NCI-H69 (cell line): ENCODE data around the gene KCNQ1.

Source experiments
- DNase-seq: peaks from one replicate; lab custom pipeline; 2025; lab: John Stamatoyannopoulos, UW

KCNQ1 gene

DNA sequence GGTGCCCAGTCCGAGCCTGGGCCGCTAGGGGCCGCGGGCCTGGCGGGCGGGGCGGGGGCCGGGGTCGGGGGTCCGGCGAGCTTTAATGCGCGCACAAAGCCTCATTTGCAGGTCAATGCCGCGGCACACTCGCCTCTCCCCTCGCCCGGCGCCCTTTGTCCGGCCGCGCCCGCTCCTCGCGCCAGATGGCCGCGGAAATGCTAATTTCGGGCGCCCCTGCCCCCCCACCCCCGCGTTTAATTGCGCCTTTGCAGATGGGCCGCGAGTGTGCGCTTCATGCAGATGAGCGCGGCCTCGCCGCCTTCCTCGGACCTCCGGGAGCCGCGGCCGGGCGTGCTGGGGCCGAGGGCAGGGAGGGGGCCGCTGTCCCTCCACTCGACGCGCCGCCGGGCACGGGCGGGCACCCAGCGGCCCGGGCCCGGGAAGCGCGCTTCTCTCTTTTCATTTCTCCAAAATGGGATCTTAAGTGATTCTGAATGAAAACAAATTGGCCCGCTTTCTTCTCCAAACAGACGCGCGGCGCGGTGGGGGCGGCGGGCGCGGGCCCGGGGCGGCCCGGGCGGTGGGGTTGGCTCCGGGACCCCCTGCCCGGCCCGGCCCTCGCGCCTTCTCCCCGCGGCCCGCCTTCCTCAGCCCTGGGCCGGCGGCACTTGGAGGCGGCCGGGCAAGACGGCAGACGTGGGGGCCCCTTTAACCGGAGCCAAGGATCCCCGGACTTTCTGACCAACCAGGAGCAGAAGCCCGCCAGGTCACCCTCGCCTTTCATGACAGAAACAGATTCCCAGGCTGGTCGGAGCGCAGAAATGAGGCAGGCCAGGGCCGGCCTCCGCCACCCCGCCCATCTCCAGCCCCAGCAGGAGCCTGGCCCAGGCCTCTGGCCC is 417.8 kb downstream of the KCNQ1 start:
- DNase-seq = no peak

DNA sequence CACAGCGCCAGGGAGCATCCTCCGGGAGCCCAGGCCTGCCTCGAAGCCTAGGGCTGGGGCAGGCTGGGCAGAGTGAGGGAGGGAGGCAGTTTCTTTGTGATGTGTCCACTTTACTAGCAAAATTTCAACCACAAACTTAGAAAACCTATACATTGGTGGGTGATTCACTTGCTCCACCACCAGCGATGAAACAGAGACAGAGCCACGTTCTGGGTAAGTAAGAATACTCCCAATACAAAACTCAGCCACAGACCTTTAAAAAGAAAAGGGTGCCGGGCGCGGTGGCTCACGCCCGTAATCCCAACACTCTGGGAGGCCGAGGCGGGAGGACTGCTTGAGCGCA is 418.4 kb downstream of the KCNQ1 start:
- no peak for DNase-seq

DNA sequence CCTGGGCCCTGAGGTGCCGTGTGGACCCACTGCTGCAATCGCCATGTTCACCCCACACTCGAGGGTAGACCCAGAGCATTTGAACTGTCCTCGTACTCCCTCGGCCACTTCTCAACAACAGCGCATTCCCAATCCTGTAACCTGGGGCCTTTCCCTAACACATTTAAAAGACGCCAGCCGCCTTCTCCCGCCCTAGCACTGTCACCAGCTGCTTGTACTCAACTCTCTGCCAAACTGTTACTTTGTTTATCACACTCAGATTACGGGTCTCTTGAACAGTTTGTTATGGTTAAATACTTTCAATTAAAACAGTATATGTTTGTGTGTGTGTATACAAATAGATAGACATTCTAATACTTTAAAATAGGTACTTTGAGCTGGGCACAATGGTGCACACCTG is 420.1 kb downstream of the KCNQ1 start:
- no peak for DNase-seq

- DNase-seq = no peak
Measured at GRCh38 chr11:2865922-2866577, 421.2 kb downstream of the KCNQ1 start.

DNA sequence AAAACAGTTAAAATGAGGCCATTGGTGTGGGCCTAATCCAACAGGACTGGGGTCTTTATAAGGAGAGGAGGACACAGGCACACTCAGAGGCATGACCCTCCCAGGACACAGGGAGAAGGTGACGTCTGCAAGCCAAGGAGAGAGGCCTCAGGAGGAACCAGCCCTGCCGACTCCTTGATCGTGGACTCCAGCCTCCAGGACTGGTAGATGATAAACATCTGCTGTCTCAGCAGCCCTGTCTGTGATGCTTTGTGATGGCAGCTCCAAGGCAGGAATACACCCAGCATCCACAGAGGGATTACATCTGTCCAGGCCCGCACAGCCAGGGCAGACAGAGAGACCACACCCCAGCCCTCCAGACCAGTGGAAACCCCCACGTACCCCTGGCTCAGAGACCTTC is 422.3 kb downstream of the KCNQ1 start:
- no peak for DNase-seq

GRCh38 chr11:2867722-2868505 is 423.1 kb downstream of the KCNQ1 start:
- no peak for DNase-seq

DNA sequence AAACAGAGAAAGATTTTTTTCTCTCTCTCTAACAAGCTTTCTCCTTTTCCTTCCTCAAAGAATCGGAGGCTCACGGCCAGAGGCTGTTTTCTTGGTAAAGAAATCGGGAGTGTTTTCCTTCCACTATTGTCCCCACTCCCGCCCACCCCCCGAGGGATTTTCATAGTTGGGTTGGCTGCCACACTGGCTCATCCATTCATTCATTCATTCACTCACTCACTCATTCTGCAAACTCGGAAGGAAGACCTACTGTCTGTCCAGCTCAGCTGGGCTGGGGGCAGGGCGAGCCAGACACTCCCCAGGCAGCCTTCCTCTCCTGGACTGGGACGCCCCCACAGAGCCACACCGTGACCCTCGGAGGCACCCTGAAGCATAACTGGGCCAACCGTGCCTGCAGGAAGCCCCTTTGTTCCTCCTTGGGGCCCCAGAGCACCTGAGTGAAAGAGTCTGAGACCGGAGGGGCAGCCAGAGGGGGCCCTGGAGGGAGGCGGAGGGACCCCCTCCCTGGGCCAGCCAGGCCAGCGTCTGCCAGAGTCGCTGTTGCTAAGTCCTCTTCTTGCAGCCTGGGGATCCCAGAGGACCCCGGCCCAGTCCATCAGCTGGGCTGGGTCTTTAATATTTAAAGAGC is 423.8 kb downstream of the KCNQ1 start:
- DNase-seq = no peak

DNA sequence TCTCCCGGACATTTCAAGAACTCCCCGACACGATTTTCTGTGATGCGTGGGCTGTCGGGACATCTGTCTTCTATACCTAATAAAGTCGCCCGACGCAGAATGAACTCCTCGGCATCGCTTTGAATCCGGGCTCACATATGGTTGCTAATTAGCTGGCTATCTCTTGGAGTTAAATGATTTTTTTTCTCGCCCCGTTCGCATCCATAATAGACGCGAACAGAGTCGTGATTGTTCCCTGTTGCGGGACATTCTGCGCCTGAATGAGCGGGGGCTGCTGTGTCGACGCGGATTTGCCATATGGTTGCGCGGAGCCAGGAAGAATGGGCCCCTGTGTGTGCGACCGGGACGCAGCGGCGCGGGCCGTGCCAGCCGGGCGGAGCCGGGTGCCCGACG is 424.3 kb downstream of the KCNQ1 start:
- DNase-seq = no peak

DNA sequence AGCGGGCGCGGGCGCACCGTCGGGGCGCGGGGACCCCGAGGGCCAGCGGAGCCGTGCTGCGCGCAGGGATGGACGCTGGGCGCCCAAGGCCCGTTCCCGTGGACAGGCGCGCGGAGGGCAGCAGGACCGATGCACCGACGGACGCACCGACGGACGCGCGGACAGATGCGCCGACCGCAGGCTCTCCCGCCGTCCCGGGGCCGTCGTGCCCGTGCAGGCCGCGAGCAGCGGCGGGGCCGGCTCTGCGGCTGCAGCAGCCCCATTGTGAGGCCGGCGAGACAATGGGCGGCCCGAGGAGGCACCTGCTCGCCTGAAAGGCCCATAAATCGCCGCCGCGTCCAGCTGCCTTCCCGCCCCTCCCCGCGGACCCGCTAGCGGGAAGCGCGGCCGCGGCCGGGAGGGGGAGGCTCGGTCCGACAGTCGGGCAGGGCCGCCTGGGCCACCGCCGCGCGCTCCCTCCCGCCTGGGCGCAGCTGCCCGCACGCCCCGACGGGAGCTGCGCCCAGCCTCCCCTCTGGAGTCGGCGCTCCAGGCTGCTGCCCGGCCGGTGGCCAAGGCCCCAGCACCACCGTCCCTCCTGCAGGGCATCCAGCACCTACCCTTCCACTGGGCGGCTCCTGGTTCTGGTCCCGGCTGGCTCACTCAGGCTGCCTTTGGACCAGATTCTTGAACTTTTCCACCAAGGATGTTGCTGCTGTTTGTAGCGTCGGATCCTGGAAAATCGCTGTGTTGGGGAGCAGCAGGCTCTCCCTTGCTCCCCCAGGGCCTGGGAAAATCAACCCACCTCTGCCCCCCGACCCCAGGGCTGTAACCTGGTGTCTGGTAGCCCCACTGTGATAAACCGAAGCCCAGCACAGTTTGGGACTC is 425.0 kb downstream of the KCNQ1 start:
- DNase-seq = no peak

- DNase-seq = no peak
Measured at GRCh38 chr11:2870460-2870859, 425.7 kb downstream of the KCNQ1 start.

DNA sequence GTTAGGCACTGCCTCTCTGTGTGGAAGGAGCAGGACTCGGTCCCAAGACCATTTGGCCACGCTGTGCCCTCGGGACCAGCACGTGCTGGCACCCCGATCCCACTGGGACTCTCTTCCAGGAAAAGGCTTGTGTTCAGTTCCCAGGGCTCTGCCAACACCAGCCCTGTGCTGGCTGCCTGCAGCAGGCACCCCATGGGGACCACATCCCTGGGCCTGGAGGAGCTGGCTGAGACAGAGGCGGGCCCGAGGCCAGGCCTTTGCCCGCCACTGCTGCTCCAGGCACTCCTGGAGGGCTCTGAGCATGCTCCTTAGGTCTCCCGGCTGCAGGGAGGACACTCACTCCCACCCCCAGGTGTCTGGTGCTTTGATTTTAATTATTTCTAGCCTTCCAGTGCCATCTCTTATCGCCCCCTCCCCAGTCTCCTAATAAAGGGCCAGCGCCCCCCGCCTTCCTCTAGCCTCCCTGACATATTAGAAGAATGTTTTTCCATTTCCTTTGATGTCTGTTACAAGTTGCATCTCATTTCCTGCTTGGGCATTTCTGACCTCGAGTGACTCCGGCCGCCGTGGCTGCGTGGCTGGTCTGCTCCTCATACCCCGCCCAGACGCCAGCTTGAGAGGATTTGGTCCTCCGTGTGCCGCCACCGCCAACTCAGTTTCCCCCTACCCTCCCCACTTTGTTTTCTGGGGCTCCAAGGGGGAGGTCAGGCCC is 426.3 kb downstream of the KCNQ1 start:
- DNase-seq = no peak

DNA sequence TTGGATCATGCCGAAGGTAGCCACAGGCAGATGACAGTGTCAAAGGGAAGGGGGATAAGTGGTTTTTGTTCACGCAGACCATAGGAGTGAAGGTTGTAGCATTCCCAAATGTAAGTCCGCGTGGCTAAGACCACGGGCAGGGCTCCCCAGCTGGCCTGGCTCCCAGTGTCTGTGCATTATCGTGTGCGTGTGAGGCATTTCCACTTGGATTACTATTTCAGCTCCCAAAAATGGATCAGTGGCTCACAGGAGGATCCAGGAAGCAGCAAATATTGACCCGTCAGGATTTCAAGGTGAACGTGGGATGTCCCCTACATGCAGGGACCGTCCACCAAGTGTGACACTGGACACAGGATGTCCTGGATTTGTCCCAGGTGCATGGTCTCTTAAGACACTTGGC is 430.2 kb downstream of the KCNQ1 start:
- DNase-seq = no peak

DNA sequence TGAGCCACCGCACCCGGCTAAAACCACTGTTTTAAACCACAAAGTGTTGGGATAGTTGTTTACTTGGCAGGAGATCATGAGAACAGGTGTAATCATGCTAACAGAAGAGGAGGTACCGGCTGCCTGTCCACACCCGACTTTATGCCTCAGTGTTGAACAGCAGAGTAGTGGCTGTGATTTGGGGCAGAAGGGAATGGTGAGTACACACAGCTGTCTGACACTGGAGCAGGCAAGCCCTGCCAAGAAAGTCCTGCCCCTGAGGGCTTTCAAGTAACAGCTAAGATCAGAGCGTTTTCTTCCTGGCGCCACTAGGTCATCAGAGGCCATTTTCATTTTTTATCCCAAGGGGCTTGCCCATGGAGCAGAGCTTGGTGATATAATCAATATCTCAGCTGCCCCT is 432.7 kb downstream of the KCNQ1 start:
- DNase-seq = no peak

GRCh38 chr11:2878782-2879181 is 434.0 kb downstream of the KCNQ1 start:
- DNase-seq = no peak

- no peak for DNase-seq
Measured at GRCh38 chr11:2880646-2881045, 435.8 kb downstream of the KCNQ1 start.

- no peak for DNase-seq
Measured at GRCh38 chr11:2881076-2881980, 436.5 kb downstream of the KCNQ1 start.

DNA sequence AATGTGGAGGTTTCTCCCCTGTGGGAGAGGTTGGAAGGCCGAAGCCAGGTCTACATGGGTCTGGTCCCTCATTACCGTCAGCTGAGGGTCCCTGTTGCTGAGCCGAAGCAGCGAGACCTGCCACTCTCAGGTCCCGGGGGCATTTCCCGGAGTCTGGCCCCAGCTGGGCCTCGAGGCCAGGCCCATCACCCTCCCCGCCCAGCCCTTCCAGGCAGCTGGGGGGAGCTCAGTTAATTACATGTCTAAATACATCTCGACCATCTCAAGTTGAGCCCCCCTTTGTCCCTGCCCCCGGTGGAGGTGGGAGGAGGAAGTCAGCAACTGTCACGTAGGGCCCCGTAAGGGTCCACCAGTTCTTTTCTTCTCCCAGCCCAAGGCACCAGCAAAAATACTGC is 437.2 kb downstream of the KCNQ1 start:
- no peak for DNase-seq

- no peak for DNase-seq
Measured at GRCh38 chr11:2882396-2883110, 437.7 kb downstream of the KCNQ1 start.

DNA sequence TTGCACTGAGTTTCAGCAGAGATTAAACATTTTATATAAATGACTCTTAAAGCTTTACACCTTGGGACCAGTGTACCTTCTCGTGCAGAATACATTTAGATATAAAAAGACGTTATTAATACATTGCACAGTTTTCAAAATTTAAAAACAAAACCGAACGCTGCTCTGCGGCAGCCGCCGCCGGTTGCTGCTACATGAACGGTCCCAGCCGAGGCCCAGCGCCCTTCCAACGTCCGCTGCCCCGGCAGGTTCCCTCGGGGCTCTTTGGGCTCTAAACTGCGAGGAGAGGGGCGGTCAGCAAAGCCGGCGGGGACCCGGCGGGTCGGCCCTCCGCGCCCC is 438.8 kb downstream of the KCNQ1 start:
- no peak for DNase-seq
